Trophoblast cell (in vitro differentiated cells and primary cell): Measurements from ENCODE around the gene GNPDA1.
"Not testable (repeated sequence)": the region's sequence is repeated elsewhere in the genome, so short reads cannot be mapped to it uniquely, and the experiment has no call there.

Experiments used
- DNase-seq, 2 donors: peaks; one replicate each; pipeline ENCODE4 v3.0.0-alpha.2; 2016
- H2AFZ ChIP-seq: 2 replicates; pipeline ENCODE4 v1.6.1; 2013; ENCODE audit warnings: low read length, moderate library complexity, mild to moderate bottlenecking; ENCODE audit not compliant: insufficient read depth, poor library complexity
- H2AK5ac ChIP-seq: 2 replicates; pipeline ENCODE4 v1.6.1; 2013; ENCODE audit warnings: mild to moderate bottlenecking, low read length
- H2BK120ac ChIP-seq: 2 replicates; pipeline ENCODE4 v1.6.1; 2013; ENCODE audit warnings: low read length, mild to moderate bottlenecking, moderate library complexity; ENCODE audit not compliant: insufficient read depth, poor library complexity
- H2BK12ac ChIP-seq: 2 replicates; pipeline ENCODE4 v1.6.1; 2013; ENCODE audit warnings: mild to moderate bottlenecking, low read length, moderate library complexity
- H2BK5ac ChIP-seq: 2 replicates; pipeline ENCODE4 v1.6.1; 2013; ENCODE audit warnings: low read length, low read depth, moderate library complexity, mild to moderate bottlenecking; ENCODE audit not compliant: poor library complexity
- H3K14ac ChIP-seq: 2 replicates; pipeline ENCODE4 v1.6.1; 2013; ENCODE audit warnings: mild to moderate bottlenecking, low read length
- H3K18ac ChIP-seq: 2 replicates; pipeline ENCODE4 v1.6.1; 2013; ENCODE audit warnings: mild to moderate bottlenecking, low read length
- H3K23ac ChIP-seq: 2 replicates; pipeline ENCODE4 v1.6.1; 2013; ENCODE audit warnings: low read length
- H3K27ac ChIP-seq: 2 replicates; pipeline ENCODE4 v1.5.1; 2013; ENCODE audit warnings: low read depth, mild to moderate bottlenecking, inconsistent platforms, low read length, moderate library complexity
- H3K27me3 ChIP-seq: 2 replicates; pipeline ENCODE4 v1.6.1; 2013; ENCODE audit warnings: inconsistent platforms, mild to moderate bottlenecking, low read length, moderate library complexity; ENCODE audit not compliant: insufficient read depth
- H3K36me3 ChIP-seq, 2 experiments: 1 replicate in 1 of 2; 2 replicates in 1 of 2; pipeline ENCODE4 v1.6.1; 2013; ENCODE audit warnings: low read length in 2 of 2, mild to moderate bottlenecking in 2 of 2, moderate library complexity in 1 of 2; ENCODE audit not compliant: insufficient read depth in 2 of 2, control insufficient read depth in 1 of 2
- H3K4ac ChIP-seq: 2 replicates; pipeline ENCODE4 v1.6.1; 2013; ENCODE audit warnings: low read depth, mild to moderate bottlenecking, low read length, moderate library complexity
- H3K4me1 ChIP-seq, 2 experiments: 1 replicate in 1 of 2; 2 replicates in 1 of 2; pipeline ENCODE4 v1.6.1; 2013; ENCODE audit warnings: low read length in 2 of 2, mild to moderate bottlenecking in 2 of 2, moderate library complexity in 1 of 2; ENCODE audit not compliant: insufficient read depth in 2 of 2, control insufficient read depth in 1 of 2
- H3K4me2 ChIP-seq: 2 replicates; pipeline ENCODE4 v1.6.1; 2013; ENCODE audit warnings: inconsistent platforms, mild to moderate bottlenecking, low read length, moderate library complexity
- H3K4me3 ChIP-seq: 2 replicates; pipeline ENCODE4 v1.5.1; 2013; ENCODE audit warnings: mild to moderate bottlenecking, low read depth, low read length, inconsistent platforms
- H3K79me1 ChIP-seq: one replicate; pipeline ENCODE4 v1.6.1; 2013; ENCODE audit warnings: low read length
- H3K79me2 ChIP-seq: 2 replicates; pipeline ENCODE4 v1.6.1; 2013; ENCODE audit warnings: low read length, mild to moderate bottlenecking; ENCODE audit not compliant: control insufficient read depth, insufficient read depth, poor library complexity
- H3K9ac ChIP-seq: 2 replicates; pipeline ENCODE4 v1.6.1; 2013; ENCODE audit warnings: mild to moderate bottlenecking, low read length
- H3K9me3 ChIP-seq: 2 replicates; pipeline ENCODE4 v1.6.1; 2013; ENCODE audit warnings: low read depth, mild to moderate bottlenecking, control low read depth, inconsistent platforms, low read length; ENCODE audit not compliant: insufficient read depth
- H4K12ac ChIP-seq: 2 replicates; pipeline ENCODE4 v1.6.1; 2013; ENCODE audit warnings: low read depth, mild to moderate bottlenecking, low read length, moderate library complexity
- H4K8ac ChIP-seq: 2 replicates; pipeline ENCODE4 v1.6.1; 2013; ENCODE audit warnings: low read depth, mild to moderate bottlenecking, low read length, moderate library complexity
- H4K91ac ChIP-seq: one replicate; pipeline ENCODE4 v1.6.1; 2013; ENCODE audit warnings: low read depth, mild to moderate bottlenecking, low read length, moderate library complexity
- WGBS: extraction: QIAGEN DNeasy Blood & Tissue Kit; methylation state at CpG from one replicate; pipeline ENCODE4 v1.1.7; 2013; ENCODE audit warnings: missing lambda C conversion rate; ENCODE audit not compliant: insufficient read length, insufficient coverage; ENCODE audit errors: extremely low coverage; 5-methylcytosine and 5-hydroxymethylcytosine counted together

GNPDA1 gene

DNA sequence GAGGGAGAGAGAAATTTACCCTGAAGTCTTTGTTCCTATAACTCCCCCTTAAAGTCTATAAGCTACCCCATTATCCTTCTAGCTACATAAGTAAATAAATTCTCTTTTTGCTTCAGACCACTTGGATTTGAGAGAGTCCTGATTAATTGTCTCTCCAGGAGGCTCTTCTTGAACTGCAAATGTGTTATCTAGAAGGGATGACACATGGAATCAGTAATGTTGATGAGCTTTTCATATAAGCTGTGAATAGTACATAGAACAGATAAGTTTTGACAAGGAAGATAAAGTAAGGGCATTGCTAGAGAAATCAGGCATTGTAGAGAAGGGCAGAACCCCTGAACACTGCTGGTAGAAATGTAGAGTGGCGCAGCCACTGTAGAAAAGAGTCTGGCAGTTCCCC is 42.5 kb upstream of the GNPDA1 start:
- Histone ChIP-seq H3K18ac (no peak overlapping the region), H3K9ac (no peak overlapping the region), H3K9me3 (no peaks in the 10 kb centered on the region), H3K4me3 (no peak overlapping the region), H3K27ac (no peak overlapping the region), H3K27me3 (no peaks in the 10 kb centered on the region), H4K8ac (no peak overlapping the region), H2BK12ac (no peak overlapping the region), H4K91ac (no peak overlapping the region), H3K36me3 (no peaks in the 10 kb centered on the region), H4K12ac (no peak overlapping the region), H2AK5ac (no peak overlapping the region), H3K4me1 (peaks cover 2 to 5% of the 10 kb centered on the region in 2 experiments), H2AFZ (no peak overlapping the region), H3K14ac (no peak overlapping the region), H2BK120ac (no peak overlapping the region), H3K4me2 (no peak overlapping the region), H3K79me2 (no peaks in the 10 kb centered on the region), H3K4ac (no peak overlapping the region), H2BK5ac (no peak overlapping the region), H3K23ac (no peak overlapping the region), H3K79me1 (peaks cover 2% of the 10 kb centered on the region)
- DNase-seq, result no peak
- WGBS, result no CpG with 5 or more reads among the region's 1 CpG

DNA sequence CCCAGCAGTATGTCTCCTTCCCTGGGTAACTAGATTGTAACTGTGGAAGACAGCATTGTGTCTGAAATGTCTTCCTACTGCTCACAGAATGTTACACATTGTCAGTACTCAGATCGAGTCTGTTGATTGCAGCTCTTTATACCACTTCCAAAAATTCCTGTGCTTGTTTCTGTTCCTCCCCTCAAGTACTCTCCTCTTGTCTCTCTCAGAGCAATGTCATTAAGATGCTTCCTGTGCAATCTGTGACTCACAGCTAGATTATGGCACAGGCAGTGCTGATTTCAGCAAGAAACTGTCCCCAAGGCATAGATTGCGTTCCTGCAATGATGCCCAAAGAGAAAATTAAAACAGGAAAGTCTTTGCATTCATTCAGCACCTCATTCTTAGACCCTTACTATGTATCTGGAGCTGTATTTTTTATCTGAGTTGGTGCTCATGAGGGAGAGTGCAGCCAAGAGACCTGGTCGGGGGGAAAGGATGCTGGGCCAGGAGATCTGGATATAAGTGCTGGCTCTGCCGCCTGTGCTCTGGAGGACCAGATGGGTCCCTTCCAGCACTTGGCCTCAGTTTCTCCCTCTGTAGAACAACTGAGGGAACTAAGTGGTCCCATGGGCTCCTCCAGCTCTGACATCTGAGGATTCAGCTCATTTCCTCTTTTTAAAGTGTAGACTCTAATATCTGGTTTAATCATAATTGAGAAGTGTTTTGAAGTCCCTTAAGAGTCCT is 40.8 kb upstream of the GNPDA1 start:
- Histone ChIP-seq H3K9ac (no peak overlapping the region), H4K8ac (no peak overlapping the region), H3K27me3 (no peaks in the 10 kb centered on the region), H4K91ac (no peak overlapping the region), H2AFZ (no peak overlapping the region), H3K4ac (no peak overlapping the region), H2BK12ac (no peak overlapping the region), H4K12ac (no peak overlapping the region), H2AK5ac (no peak overlapping the region), H3K14ac (no peak overlapping the region), H3K4me2 (no peak overlapping the region), H3K79me2 (no peaks in the 10 kb centered on the region), H3K79me1 (peaks cover 2% of the 10 kb centered on the region), H3K23ac (no peak overlapping the region), H3K9me3 (no peaks in the 10 kb centered on the region), H3K18ac (no peak overlapping the region), H3K27ac (no peak overlapping the region), H2BK5ac (no peak overlapping the region), H3K36me3 (no peaks in the 10 kb centered on the region), H2BK120ac (no peak overlapping the region), H3K4me3 (no peak overlapping the region), H3K4me1 (peaks cover 2 to 5% of the 10 kb centered on the region in 2 experiments)
- WGBS, result no CpG with 5 or more reads among the region's 4 CpGs
- peak; percentile 86 to 95 for DNase-seq

DNA sequence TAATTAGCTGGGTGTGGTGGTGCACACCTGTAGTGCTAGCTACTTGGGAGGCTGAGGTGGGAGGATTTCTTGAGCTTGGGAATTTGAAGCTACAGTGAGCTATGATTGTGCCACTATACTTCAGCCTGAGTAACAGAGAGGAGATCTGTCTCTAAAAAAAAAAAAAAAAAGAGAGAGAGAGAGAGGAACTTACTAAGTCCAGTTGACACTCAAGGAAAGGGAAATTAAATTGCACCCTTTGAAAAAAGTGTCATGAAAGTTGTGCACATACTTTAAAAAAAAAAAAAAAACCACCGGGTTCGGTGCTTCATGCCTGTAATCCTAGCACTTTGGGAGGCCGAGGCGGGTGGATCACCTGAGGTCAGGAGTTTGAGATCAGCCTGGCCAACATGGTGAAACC is 39.2 kb upstream of the GNPDA1 start:
- H2BK120ac ChIP-seq, H4K8ac ChIP-seq, H3K18ac ChIP-seq: not testable (repeated sequence)

DNA sequence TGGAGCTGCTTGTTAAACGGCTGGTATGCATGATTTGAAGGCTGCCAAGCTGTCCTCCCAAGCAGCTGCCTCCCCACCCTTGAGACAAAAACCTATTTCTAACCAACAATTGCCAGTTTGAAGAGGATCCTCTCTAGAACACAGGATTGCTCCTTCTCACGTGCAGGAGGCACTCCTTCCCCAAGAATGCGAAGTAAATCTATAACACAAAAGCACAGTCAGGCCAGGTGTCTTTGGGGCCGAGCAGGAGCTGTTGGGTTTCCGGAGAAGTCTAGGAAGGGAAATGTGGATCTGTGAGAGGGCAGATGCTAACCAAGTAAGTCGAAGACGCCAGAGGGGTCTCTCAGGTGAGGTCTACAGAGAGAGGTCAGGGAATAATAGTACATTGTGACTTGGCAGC is 35.4 kb upstream of the GNPDA1 start:
- peaks cover 1% of the 10 kb centered on the region for H3K9me3 ChIP-seq
- no peak overlapping the region for H3K23ac ChIP-seq
- H2BK5ac ChIP-seq, result no peak overlapping the region
- no peaks in the 10 kb centered on the region for H3K36me3 ChIP-seq
- no peak overlapping the region for H4K8ac ChIP-seq
- H3K9ac ChIP-seq, result no peak overlapping the region
- no peaks in the 10 kb centered on the region for H3K27me3 ChIP-seq
- no peak overlapping the region for H2BK12ac ChIP-seq
- no peak for DNase-seq
- no peak overlapping the region for H3K4ac ChIP-seq
- no peaks in the 10 kb centered on the region for H3K79me2 ChIP-seq
- H3K18ac ChIP-seq, result no peak overlapping the region
- no peak overlapping the region for H3K4me3 ChIP-seq
- H4K12ac ChIP-seq, result no peak overlapping the region
- H3K27ac ChIP-seq, result no peak overlapping the region
- no peak overlapping the region for H2BK120ac ChIP-seq
- H2AK5ac ChIP-seq, result no peak overlapping the region
- H4K91ac ChIP-seq, result no peak overlapping the region
- H3K4me1 ChIP-seq, result peaks cover 2% of the 10 kb centered on the region in 2 experiments
- no peak overlapping the region for H3K14ac ChIP-seq
- no peak overlapping the region for H3K4me2 ChIP-seq
- no CpG with 5 or more reads among the region's 7 CpGs for WGBS
- H3K79me1 ChIP-seq, result no peaks in the 10 kb centered on the region
- no peak overlapping the region for H2AFZ ChIP-seq

More for the DNA sequence above, 39.2 kb upstream of the GNPDA1 start:
- DNase-seq, H3K4me1 ChIP-seq, H4K91ac ChIP-seq, H2BK5ac ChIP-seq, H3K23ac ChIP-seq, H2AK5ac ChIP-seq, H2BK12ac ChIP-seq, H3K9ac ChIP-seq, H4K12ac ChIP-seq, H3K9me3 ChIP-seq, H2AFZ ChIP-seq, H3K14ac ChIP-seq, H3K27ac ChIP-seq, H3K4me2 ChIP-seq, H3K79me2 ChIP-seq, H3K4ac ChIP-seq, H3K79me1 ChIP-seq, H3K36me3 ChIP-seq, H3K27me3 ChIP-seq, H3K4me3 ChIP-seq: not testable (repeated sequence)
- WGBS, result no CpG with 5 or more reads among the region's 4 CpGs
